Measurements from ENCODE around the gene BOC.

BOC gene

DNA sequence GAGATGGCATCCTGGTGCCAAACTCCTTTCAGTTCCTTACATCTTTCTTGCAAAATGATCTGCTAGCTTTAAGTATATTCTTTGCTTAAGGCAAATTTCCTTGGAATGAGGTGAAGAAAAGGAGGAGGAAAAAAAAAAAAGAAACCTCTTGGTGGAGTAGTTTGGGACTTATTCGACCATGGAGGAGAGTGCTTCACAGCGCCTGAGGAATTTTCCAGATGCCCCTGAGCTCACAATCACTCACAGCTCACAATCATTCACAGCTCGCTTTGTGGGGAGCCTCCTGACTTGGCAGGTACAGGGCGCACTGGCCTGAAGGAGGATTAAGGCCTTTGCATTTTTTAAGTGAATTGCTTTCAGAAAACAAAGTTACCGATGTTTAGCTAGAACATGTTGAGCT is 53.9 kb downstream of the BOC start:
- no peak overlapping the region for H3K9ac ChIP-seq (ENCODE audit: low read depth, low read length)
- H3K4me2 ChIP-seq (ENCODE audit: insufficient read depth, low read length): no peak overlapping the region
- H4K20me1 ChIP-seq (ENCODE audit: insufficient read depth, low read length): no peaks in the 10 kb centered on the region
- DNase-seq (no peak), ATAC-seq (ENCODE audit: insufficient read depth, low read depth) (no peak)
- H3K4me1 ChIP-seq (ENCODE audit: insufficient read depth, low read length): no peaks in the 10 kb centered on the region
- no peaks in the 10 kb centered on the region for H3K36me3 ChIP-seq (ENCODE audit: insufficient read depth, low read length)
- no peak for TF ChIP-seq CTCF (IDR thresholded peaks at IDR 0.05; ENCODE audit: borderline replicate concordance, extremely low read depth, low read length, poor library complexity, severe bottlenecking)
- TF ChIP-seq EZH2 (IDR thresholded peaks at IDR 0.05; ENCODE audit: borderline replicate concordance, low read depth, low read length, severe bottlenecking): no peak
- H2AFZ ChIP-seq (ENCODE audit: low read depth, low read length): no peak overlapping the region
- no peak overlapping the region for H3K27ac ChIP-seq (ENCODE audit: low read length)
- H3K4me3 ChIP-seq (ENCODE audit: low read depth in 1 of 2, low read length in 2 of 2): no peak overlapping the region
- peaks cover 22% of the 10 kb centered on the region for H3K27me3 ChIP-seq (ENCODE audit: insufficient read depth, low read length, poor library complexity)
- H3K9me3 ChIP-seq (ENCODE audit: insufficient read depth, low read length, severe bottlenecking): no peaks in the 10 kb centered on the region
- no peaks in the 10 kb centered on the region for H3K79me2 ChIP-seq (ENCODE audit: insufficient read depth, low read length)

GRCh38 chr3:113266738-113267137 is 55.4 kb downstream of the BOC start:
- Histone ChIP-seq H3K27me3 (ENCODE audit: insufficient read depth, low read length, poor library complexity) (peaks cover 9% of the 10 kb centered on the region), H2AFZ (ENCODE audit: low read depth, low read length) (no peak overlapping the region), H3K36me3 (ENCODE audit: insufficient read depth, low read length) (no peaks in the 10 kb centered on the region), H3K27ac (ENCODE audit: low read length) (no peak overlapping the region), H3K4me3 (ENCODE audit: low read depth in 1 of 2, low read length in 2 of 2) (no peak overlapping the region), H3K4me1 (ENCODE audit: insufficient read depth, low read length) (no peaks in the 10 kb centered on the region), H3K9me3 (ENCODE audit: insufficient read depth, low read length, severe bottlenecking) (no peaks in the 10 kb centered on the region), H3K9ac (ENCODE audit: low read depth, low read length) (no peak overlapping the region), H4K20me1 (ENCODE audit: insufficient read depth, low read length) (no peaks in the 10 kb centered on the region), H3K4me2 (ENCODE audit: insufficient read depth, low read length) (no peak overlapping the region), H3K79me2 (ENCODE audit: insufficient read depth, low read length) (no peaks in the 10 kb centered on the region)
- ATAC-seq (ENCODE audit: insufficient read depth, low read depth) (no peak), DNase-seq (no peak)
- no peak for TF ChIP-seq EZH2 (IDR thresholded peaks at IDR 0.05; ENCODE audit: borderline replicate concordance, low read depth, low read length, severe bottlenecking)
- TF ChIP-seq CTCF (IDR thresholded peaks at IDR 0.05; ENCODE audit: borderline replicate concordance, extremely low read depth, low read length, poor library complexity, severe bottlenecking): no peak

- DNase-seq (no peak), ATAC-seq (ENCODE audit: insufficient read depth, low read depth) (no peak)
- no peak overlapping the region for H3K4me2 ChIP-seq (ENCODE audit: insufficient read depth, low read length)
- no peak overlapping the region for H3K27ac ChIP-seq (ENCODE audit: low read length)
- H3K9ac ChIP-seq (ENCODE audit: low read depth, low read length): no peak overlapping the region
- no peaks in the 10 kb centered on the region for H4K20me1 ChIP-seq (ENCODE audit: insufficient read depth, low read length)
- no peak overlapping the region for H3K4me3 ChIP-seq (ENCODE audit: low read depth in 1 of 2, low read length in 2 of 2)
- H3K36me3 ChIP-seq (ENCODE audit: insufficient read depth, low read length): no peaks in the 10 kb centered on the region
- no peak for TF ChIP-seq EZH2 (IDR thresholded peaks at IDR 0.05; ENCODE audit: borderline replicate concordance, low read depth, low read length, severe bottlenecking)
- no peak overlapping the region for H2AFZ ChIP-seq (ENCODE audit: low read depth, low read length)
- peaks cover 7% of the 10 kb centered on the region for H3K27me3 ChIP-seq (ENCODE audit: insufficient read depth, low read length, poor library complexity)
- no peaks in the 10 kb centered on the region for H3K9me3 ChIP-seq (ENCODE audit: insufficient read depth, low read length, severe bottlenecking)
- no peaks in the 10 kb centered on the region for H3K79me2 ChIP-seq (ENCODE audit: insufficient read depth, low read length)
- H3K4me1 ChIP-seq (ENCODE audit: insufficient read depth, low read length): no peaks in the 10 kb centered on the region
These were observed 57.0 kb downstream of the BOC start for GRCh38 chr3:113268311-113268710.

- Histone ChIP-seq H3K4me3 (ENCODE audit: low read depth in 1 of 2, low read length in 2 of 2) (no peak overlapping the region), H3K4me1 (ENCODE audit: insufficient read depth, low read length) (no peaks in the 10 kb centered on the region), H2AFZ (ENCODE audit: low read depth, low read length) (no peak overlapping the region), H4K20me1 (ENCODE audit: insufficient read depth, low read length) (no peaks in the 10 kb centered on the region), H3K79me2 (ENCODE audit: insufficient read depth, low read length) (no peaks in the 10 kb centered on the region), H3K9ac (ENCODE audit: low read depth, low read length) (no peak overlapping the region), H3K36me3 (ENCODE audit: insufficient read depth, low read length) (no peaks in the 10 kb centered on the region), H3K27ac (ENCODE audit: low read length) (no peak overlapping the region), H3K4me2 (ENCODE audit: insufficient read depth, low read length) (no peak overlapping the region), H3K27me3 (ENCODE audit: insufficient read depth, low read length, poor library complexity) (peaks cover 7% of the 10 kb centered on the region), H3K9me3 (ENCODE audit: insufficient read depth, low read length, severe bottlenecking) (no peaks in the 10 kb centered on the region)
- TF ChIP-seq CTCF (IDR thresholded peaks at IDR 0.05; ENCODE audit: borderline replicate concordance, extremely low read depth, low read length, poor library complexity, severe bottlenecking) (no peak), EZH2 (IDR thresholded peaks at IDR 0.05; ENCODE audit: borderline replicate concordance, low read depth, low read length, severe bottlenecking) (no peak)
- no peak for ATAC-seq (ENCODE audit: insufficient read depth, low read depth)
- DNase-seq: no peak
These were observed 57.6 kb downstream of the BOC start for GRCh38 chr3:113268942-113269341.
